Lung (tissue), 16 donors: ENCODE data around the gene PCDHA12. TPM values are rescaled to one million over a fixed set of nuclear protein-coding genes. Genes with fewer than 3 reads are reported as not detected.
"Not testable (repeated sequence)": the region's sequence is repeated elsewhere in the genome, so short reads cannot be mapped to it uniquely, and the experiment has no call there.

Source experiments
- ATAC-seq: fragments of 200-7000 bp; cut with Tn5 transposase; one replicate; pipeline ENCODE4 v1.9.1; 2020; ENCODE audit warnings: moderate number of reproducible peaks; ENCODE audit not compliant: insufficient read depth, low FRiP score
- DNase-seq, 3 donors: peaks; one replicate each; pipeline ENCODE4 v3.0.0-alpha.2; 2013 to 2017
- H3K27ac ChIP-seq, 2 donors: one replicate each; pipeline ENCODE4 v1.5.1; 2013; ENCODE audit warnings: mild to moderate bottlenecking in 2 of 2, moderate library complexity in 2 of 2, control low read depth in 1 of 2, inconsistent platforms in 1 of 2, low read depth in 1 of 2, low read length in 1 of 2
- H3K27me3 ChIP-seq, 3 donors: one replicate each; pipeline ENCODE4 v1.5.1; 2013; ENCODE audit warnings: low read length in 2 of 3; ENCODE audit not compliant: control insufficient read depth in 3 of 3, insufficient read depth in 3 of 3
- H3K36me3 ChIP-seq, 4 donors: one replicate each; pipeline ENCODE4 v1.5.1; 2013; ENCODE audit warnings: low read length in 4 of 4, mild to moderate bottlenecking in 1 of 4, moderate library complexity in 1 of 4; ENCODE audit not compliant: control insufficient read depth in 4 of 4, insufficient read depth in 4 of 4
- H3K4me1 ChIP-seq, 5 donors: one replicate each; pipeline ENCODE4 v1.5.1; 2013; ENCODE audit warnings: low read length in 5 of 5, mild to moderate bottlenecking in 2 of 5, moderate library complexity in 1 of 5; ENCODE audit not compliant: control insufficient read depth in 5 of 5, insufficient read depth in 5 of 5
- H3K4me3 ChIP-seq: one replicate; pipeline ENCODE4 v1.5.1; 2013; ENCODE audit warnings: mild to moderate bottlenecking, control low read depth, moderate library complexity
- H3K9ac ChIP-seq, 2 donors: one replicate each; pipeline ENCODE4 v1.5.1; 2013; ENCODE audit warnings: low read length in 2 of 2, control low read depth in 1 of 2; ENCODE audit not compliant: insufficient read depth in 1 of 2
- H3K9me3 ChIP-seq, 4 donors: one replicate each; pipeline ENCODE4 v1.5.1; 2013; ENCODE audit warnings: low read length in 3 of 4, mild to moderate bottlenecking in 1 of 4, moderate library complexity in 1 of 4; ENCODE audit not compliant: control insufficient read depth in 4 of 4, insufficient read depth in 3 of 4
- CTCF ChIP-seq: IDR thresholded peaks from 2 replicates; pipeline ENCODE4 v1.5.1; 2012; ENCODE audit warnings: mild to moderate bottlenecking; ENCODE audit errors: control extremely low read depth, extremely low read depth
- WGBS, 2 donors: extraction: QIAGEN DNeasy Blood & Tissue Kit; methylation state at CpG; one replicate each; pipeline ENCODE4 v1.1.7; 2013; 5-methylcytosine and 5-hydroxymethylcytosine counted together
- long read RNA-seq, 5 donors: transcript quantifications; one replicate each; lab custom pipeline, GENCODE V29; 2026
- polyA plus RNA-seq, 2 donors: library from polyadenylated mRNA; stranded (reverse); fragments of 200-250 nt; gene quantifications; one replicate each; pipeline ENCODE4 v1.2.1, GENCODE V29; 2013
- total RNA-seq, 2 donors: library from RNA; depleted of rRNA in 1 of 2; stranded (reverse); fragments of >200 nt in 1 of 2; gene quantifications; one replicate each; pipeline ENCODE4 v1.2.1, GENCODE V29; 2014 to 2021
- donor health status: control.
- donor health status: control.
- donor health status: Bipolar disorder and iron deficiency.
- donor health status: healthy.
- donor health status: DM: yes; HTN: yes; CAD: no.

The PCDHA12 gene
- 1 to 10 TPM in 1 of 2 donors, under 1 TPM in 1; 0.23 to 3.6 TPM for total RNA-seq
- under 1 TPM; 0.74 to 0.98 TPM for polyA plus RNA-seq
- long read RNA-seq, donor 1, result 0 reads
- long read RNA-seq, donor 2, result 0 reads
- long read RNA-seq, donor 3, result 0 reads
- long read RNA-seq, donor 4, result 0 reads
- long read RNA-seq, donor 5, result 0 reads

GRCh38 chr5:140875085-140876065 lies at the start of gene PCDHA12:
PCDHA12 (plus strand) TSS chr5:140875308; CDS start chr5:140875473, 165 bp downstream.
- H3K9me3 ChIP-seq, result peaks cover 0 to 33% (median 2%) of the 10 kb centered on the region in 4 donors
- ATAC-seq (peak; percentile 62), DNase-seq (no peak)
- peaks cover 0 to 2% (median 0%) of the 10 kb centered on the region in 5 donors for H3K4me1 ChIP-seq
- peaks cover 0 to 6% (median 0%) of the 10 kb centered on the region in 3 donors for H3K27me3 ChIP-seq
- no peaks in the 10 kb centered on the region for H3K36me3 ChIP-seq
- no peak for TF ChIP-seq CTCF
- no peak within 1 kb of the TSS for H3K27ac ChIP-seq
- no peak within 1 kb of the TSS for H3K4me3 ChIP-seq
- 15 to 17% methylated on average over 45 to 47 of the region's 47 CpGs for WGBS, 2 donors
- H3K9ac ChIP-seq, result no peak within 1 kb of the TSS

GRCh38 chr5:140827704-140828361 lies 47.3 kb upstream of the PCDHA12 start, which contains the start of gene PCDHA6:
PCDHA6 (plus strand) TSS chr5:140827960; CDS start chr5:140828092, 132 bp downstream.
- WGBS, 2 donors, result 15 to 17% methylated on average over 27 of the region's 27 CpGs
- no peak for ATAC-seq
- peak in 1 of 3 donors; percentile 3 for DNase-seq
- Histone ChIP-seq H3K9me3 (peaks cover 0 to 32% (median 3%) of the 10 kb centered on the region in 4 donors), H3K4me1 (no peaks in the 10 kb centered on the region), H3K9ac (no peak within 1 kb of the TSS), H3K36me3 (no peaks in the 10 kb centered on the region), H3K27me3 (peaks cover 0 to 7% (median 0%) of the 10 kb centered on the region in 3 donors), H3K4me3 (no peak within 1 kb of the TSS), H3K27ac (no peak within 1 kb of the TSS)
- TF ChIP-seq CTCF, result no peak

GRCh38 chr5:140828362-140828737 lies 46.8 kb upstream of the PCDHA12 start:
- no peak for TF ChIP-seq CTCF
- H3K4me3 ChIP-seq, result no peak overlapping the region
- 19 to 23% methylated on average over 14 to 18 of the region's 18 CpGs for WGBS, 2 donors
- no peak for DNase-seq
- H3K27ac ChIP-seq, result no peak overlapping the region
- peaks cover 0 to 7% (median 0%) of the 10 kb centered on the region in 3 donors for H3K27me3 ChIP-seq
- no peaks in the 10 kb centered on the region for H3K4me1 ChIP-seq
- ATAC-seq, result no peak
- H3K36me3 ChIP-seq, result no peaks in the 10 kb centered on the region
- H3K9ac ChIP-seq, result no peak overlapping the region
- peaks cover 0 to 27% (median 3%) of the 10 kb centered on the region in 4 donors for H3K9me3 ChIP-seq

- H3K9ac ChIP-seq, H3K36me3 ChIP-seq, H3K4me1 ChIP-seq, DNase-seq, H3K27me3 ChIP-seq, ATAC-seq, H3K27ac ChIP-seq, H3K4me3 ChIP-seq: not testable (repeated sequence)
- peaks cover 0 to 25% (median 3%) of the 10 kb centered on the region in 4 donors for H3K9me3 ChIP-seq
- 42 to 49% methylated on average over 85 to 106 of the region's 106 CpGs for WGBS, 2 donors
Measured at GRCh38 chr5:140829511-140830501, 45.3 kb upstream of the PCDHA12 start.
